Skin of body (tissue), 2 donors: ENCODE results near the gene SLC35F1. TPM values are rescaled to one million over a fixed set of nuclear protein-coding genes. Genes with fewer than 3 reads are reported as not detected.

Source experiments
- DNase-seq: peaks from one replicate; lab custom pipeline; 2025; lab: John Stamatoyannopoulos, UW
- total RNA-seq: library from RNA; depleted of rRNA; stranded (reverse); fragments of >200 nt; gene quantifications from one replicate; pipeline ENCODE4 v1.2.3, GENCODE V29; 2014

The SLC35F1 gene
- total RNA-seq, 1 donor from 2014 or later: 3.1 TPM

DNA sequence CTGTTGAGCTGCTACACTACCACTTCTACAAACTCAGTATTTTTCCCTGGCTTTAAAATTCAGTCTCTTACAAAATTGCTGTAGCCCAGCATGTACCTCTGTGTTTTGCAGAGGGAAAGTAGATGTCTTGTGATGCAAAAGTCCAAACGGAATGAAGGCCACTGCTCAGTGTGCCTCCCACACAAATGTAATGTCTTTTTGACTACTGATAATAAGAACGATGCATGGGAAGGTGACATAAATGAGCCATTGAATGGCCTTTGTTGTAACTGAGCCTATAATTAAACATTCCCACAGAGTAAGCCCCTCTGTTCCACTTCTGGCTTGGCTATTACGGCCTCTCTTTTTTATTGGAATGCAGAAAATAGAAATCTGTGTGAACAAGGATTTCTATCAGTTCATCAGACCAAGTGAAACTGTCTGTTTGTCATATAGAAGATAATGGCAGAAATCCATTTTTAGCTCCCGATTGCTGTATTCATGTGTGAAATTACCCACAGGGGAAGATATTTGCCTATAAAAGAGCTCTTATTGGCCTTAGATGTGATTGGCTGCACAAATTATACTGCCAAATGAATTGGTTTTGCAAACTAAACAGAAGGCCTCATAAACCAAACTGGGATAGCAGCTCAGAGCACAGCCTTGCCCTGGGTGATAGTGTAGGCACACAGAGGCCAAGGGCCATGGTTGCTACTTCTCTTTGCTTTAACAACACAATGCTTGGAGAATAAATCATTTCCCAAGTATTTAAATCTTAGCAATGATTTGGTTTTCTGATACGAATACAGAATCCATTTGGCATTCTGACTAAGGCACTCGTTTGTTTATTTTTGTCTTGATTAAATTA lies 399.6 kb downstream of the SLC35F1 start:
- no peak for DNase-seq

DNA sequence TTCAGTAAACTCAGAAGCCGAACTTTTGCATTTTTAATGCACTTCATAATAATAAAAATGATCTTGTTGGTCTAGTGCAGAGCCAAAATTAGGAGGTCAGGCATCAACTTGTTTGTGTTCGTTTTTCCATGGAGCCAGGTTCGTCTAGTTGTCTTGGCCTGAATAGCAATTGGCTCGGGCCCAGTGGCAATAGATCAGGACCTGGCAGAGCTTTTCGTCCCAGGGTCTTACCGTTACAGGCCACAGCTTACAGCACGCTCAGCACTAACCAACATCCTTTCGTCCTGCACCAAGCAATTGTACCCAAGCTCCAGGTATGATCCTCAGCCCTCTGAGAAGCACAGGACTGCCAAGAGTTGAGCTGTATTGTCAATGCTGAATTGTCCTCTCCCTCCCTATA lies 400.5 kb downstream of the SLC35F1 start:
- no peak for DNase-seq

GRCh38 chr6:118309337-118310093 lies 402.5 kb downstream of the SLC35F1 start:
- DNase-seq: no peak

DNA sequence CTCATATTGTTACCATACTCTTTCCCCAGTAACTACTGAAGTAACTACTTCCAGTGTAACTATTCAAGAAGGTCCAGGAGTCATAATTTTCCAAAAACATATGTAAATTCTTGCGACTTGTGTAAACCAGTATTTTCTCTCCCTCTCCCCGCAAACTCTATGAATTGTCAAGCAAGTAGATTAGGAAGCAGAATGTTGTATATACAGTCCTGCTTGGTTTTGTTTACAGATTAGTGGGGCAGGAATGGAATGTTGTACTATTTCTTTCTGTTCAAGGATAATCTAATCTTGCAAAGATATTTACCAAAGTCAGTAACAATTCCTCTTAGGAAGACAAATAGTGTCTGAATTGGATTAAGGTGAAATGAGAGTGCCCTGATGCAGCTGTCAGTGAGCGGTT lies 406.1 kb downstream of the SLC35F1 start:
- no peak for DNase-seq

GRCh38 chr6:118313762-118314161 lies 406.7 kb downstream of the SLC35F1 start:
- no peak for DNase-seq

DNA sequence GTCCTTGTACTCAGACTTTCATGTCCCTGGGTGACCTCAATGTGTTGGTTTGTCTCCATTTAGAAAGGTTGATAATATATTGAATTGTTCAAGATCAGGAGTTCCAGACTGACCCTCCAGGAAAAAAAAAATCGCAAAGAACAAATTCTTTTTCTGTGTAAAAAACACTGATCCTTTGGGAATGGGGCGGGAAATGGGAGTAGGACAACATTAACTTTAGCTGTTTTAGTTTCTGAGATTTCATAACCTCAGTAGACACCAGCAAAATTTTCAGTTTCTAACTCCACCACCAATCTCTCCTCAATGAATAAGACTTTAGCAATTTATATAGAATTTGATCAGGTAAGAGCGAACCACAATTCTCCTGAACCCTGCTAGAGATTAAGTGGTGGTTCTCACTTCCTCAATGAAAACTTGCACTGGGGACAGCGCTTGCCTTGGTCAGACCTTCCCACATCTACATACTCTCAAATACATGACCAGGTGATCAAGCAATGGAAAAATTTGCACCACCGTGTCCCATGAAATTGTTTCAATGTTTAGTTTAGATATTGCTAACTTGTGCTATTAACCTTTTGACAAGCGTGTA lies 409.8 kb downstream of the SLC35F1 start:
- DNase-seq: no peak

GRCh38 chr6:118317581-118318563 lies 410.8 kb downstream of the SLC35F1 start:
- DNase-seq: peak; percentile 20

- DNase-seq: no peak
Observed at GRCh38 chr6:118318648-118319047, 411.6 kb downstream of the SLC35F1 start.

- DNase-seq: no peak
Observed at GRCh38 chr6:118319416-118319815, 412.4 kb downstream of the SLC35F1 start.

- no peak for DNase-seq
Observed at GRCh38 chr6:118319894-118320649, 413.0 kb downstream of the SLC35F1 start.

- DNase-seq: peak; percentile 2
Observed at GRCh38 chr6:118320652-118321051, 413.6 kb downstream of the SLC35F1 start.

- DNase-seq: no peak
Observed at GRCh38 chr6:118324116-118324515, 417.1 kb downstream of the SLC35F1 start.

- no peak for DNase-seq
Observed at GRCh38 chr6:118325220-118325860, 418.3 kb downstream of the SLC35F1 start.

DNA sequence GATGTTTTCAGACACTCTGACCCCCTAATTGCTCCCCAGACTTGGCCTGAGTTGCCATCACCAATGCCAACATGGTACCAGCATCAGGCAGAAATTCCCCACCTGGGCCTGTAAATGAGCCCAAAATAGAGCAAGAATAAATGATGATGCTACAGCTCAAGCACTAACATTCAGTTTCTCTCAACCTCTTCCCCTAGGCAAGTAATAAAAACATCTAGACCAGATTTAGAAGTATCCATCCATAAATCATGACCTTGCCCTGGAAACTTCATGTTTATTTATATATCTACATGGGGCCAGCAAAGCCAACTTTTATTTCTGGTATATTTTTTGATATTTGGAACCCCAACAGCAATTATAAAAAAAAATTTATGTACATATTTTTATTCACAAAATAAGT lies 419.6 kb downstream of the SLC35F1 start:
- DNase-seq: no peak

GRCh38 chr6:118327237-118327636 lies 420.2 kb downstream of the SLC35F1 start:
- no peak for DNase-seq

DNA sequence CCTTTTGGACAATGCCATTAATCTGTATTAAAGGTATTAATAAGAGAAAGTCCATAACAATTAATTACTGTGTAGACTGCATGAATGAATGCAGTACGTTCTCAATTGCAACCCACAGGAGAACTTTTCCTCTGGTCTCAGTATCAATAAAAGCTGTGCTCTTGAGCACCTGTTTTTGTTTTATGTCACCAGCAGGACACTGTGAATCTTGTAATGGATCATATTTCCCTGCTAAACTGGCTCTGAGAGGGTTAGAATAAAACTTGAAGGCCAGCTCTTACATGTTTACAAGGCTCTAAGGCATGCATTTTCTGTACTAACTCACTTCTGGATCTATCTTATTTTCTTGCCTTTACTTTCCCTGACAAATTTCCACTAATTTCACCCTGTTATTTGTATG lies 426.7 kb downstream of the SLC35F1 start:
- DNase-seq: no peak

DNA sequence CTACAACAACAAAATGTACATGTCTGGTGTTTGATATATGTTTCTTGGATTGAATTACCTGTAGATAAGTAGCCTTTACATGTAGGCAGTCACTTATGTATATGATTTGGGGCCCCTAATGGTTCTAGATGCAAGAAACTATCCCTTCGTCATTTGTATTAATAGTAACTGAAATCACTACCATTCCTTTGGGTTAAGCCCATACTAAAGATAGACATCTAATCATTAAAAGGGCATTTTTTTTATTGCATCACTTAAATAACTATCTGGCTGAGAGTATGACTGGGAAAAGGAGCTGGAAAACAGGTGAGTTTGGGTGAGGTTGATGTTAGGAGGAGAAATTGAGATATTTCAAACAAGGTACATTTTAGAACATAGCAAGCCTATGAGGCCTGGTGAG lies 427.6 kb downstream of the SLC35F1 start:
- DNase-seq: no peak

GRCh38 chr6:118335325-118335816 lies 428.3 kb downstream of the SLC35F1 start:
- DNase-seq: no peak

DNA sequence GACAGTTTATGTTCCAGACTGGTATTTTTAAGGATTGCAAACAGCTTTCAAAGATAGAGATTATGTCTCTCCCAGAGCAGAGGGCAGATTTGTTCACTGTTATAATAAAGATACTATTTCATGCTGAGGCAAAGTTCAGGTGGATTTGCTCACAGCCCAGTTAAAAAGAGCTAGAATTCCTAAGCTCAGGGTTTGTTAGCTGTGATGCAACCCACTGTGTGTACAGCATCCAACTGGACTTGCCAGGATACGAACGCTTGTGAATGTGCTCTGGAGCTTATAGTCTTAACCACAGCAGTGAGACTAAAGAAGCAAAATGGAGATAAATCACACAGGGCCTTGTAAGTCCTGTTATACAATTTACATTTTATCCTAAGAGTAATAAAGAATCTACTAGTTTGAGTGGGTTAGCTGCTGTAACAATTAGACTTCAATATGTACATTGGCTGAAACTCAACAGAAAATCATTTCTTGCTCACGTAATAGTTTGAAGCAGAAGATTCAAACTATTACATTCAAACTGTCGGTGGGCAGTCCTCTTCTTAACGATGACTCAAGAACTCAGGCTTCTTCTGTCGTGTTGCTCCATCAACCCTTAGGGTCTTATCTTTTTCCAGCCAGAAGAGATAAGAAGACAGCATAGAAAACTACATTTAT lies 437.1 kb downstream of the SLC35F1 start:
- no peak for DNase-seq
